ENCODE measurements around the gene EXT2. TPM values are rescaled to one million over a fixed set of nuclear protein-coding genes. Genes with fewer than 3 reads are reported as not detected.

EXT2 gene
- total RNA-seq, 1 experiment from 2014 or later: 67.3 TPM

DNA sequence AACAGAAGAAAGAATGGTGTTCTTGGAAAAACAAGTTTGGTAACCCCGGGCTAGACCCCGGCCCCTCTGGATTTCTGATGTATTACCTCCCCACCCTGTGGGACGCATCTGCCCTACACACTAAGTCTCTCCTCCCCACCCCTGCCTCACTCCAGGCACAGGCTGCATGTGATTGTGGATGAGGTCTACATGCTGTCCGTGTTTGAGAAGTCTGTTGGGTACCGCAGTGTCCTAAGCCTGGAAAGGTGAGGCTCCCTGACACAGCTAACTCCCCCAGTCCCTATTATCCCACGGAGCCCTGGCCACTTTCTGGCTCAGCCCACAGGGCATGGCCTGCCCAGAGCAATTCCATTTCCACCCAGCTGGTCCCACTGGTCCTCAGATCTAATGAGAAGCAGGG is 16.1 kb upstream of the EXT2 start:
- no TSS peak for BruUV-seq (replicated peaks)
- Mint-ChIP-seq H3K4me3 (ENCODE audit: low read depth, unreplicated experiment) (no peak overlapping the region), H3K9me3 (ENCODE audit: low read depth, unreplicated experiment) (no peaks in the 10 kb centered on the region), H3K27me3 (ENCODE audit: unreplicated experiment) (no peaks in the 10 kb centered on the region), H3K27ac (ENCODE audit: unreplicated experiment) (no peak overlapping the region), H3K4me1 (ENCODE audit: low read depth, unreplicated experiment) (no peaks in the 10 kb centered on the region), H3K36me3 (ENCODE audit: insufficient read depth, unreplicated experiment) (peaks cover 4% of the 10 kb centered on the region)
- DNase-seq: no peak
- intact Hi-C loops (cut with micrococcal nuclease; ENCODE audit: unreplicated experiment): no loop called here
- CTCF ChIA-PET: interaction anchor here (0.8 kb wide), 1 partner anchor 15 kb away, joined by 4 read pairs; no protein-coding TSS in a partner anchor
- TF ChIP-seq, protein P1, sequence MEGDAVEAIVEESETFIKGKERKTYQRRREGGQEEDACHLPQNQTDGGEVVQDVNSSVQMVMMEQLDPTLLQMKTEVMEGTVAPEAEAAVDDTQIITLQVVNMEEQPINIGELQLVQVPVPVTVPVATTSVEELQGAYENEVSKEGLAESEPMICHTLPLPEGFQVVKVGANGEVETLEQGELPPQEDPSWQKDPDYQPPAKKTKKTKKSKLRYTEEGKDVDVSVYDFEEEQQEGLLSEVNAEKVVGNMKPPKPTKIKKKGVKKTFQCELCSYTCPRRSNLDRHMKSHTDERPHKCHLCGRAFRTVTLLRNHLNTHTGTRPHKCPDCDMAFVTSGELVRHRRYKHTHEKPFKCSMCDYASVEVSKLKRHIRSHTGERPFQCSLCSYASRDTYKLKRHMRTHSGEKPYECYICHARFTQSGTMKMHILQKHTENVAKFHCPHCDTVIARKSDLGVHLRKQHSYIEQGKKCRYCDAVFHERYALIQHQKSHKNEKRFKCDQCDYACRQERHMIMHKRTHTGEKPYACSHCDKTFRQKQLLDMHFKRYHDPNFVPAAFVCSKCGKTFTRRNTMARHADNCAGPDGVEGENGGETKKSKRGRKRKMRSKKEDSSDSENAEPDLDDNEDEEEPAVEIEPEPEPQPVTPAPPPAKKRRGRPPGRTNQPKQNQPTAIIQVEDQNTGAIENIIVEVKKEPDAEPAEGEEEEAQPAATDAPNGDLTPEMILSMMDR (IDR thresholded peaks at IDR 0.05; ENCODE audit: unreplicated experiment): no peak

DNA sequence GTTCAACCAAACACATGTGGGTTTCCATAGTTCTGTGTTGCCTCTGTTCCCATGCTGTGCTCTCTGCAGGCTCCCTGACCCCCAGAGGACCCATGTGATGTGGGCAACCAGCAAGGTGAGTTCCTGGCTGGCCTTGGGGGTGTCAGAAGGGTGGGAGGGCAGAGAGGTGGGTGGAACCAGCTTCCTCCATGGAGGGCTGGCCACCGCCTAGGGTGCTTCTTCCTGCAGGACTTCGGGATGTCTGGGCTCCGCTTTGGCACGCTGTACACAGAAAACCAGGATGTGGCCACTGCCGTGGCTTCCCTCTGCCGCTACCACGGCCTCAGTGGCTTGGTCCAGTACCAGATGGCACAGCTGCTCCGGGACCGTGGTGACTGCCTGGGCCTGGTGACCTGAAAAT is 14.5 kb upstream of the EXT2 start:
- H3K27ac Mint-ChIP-seq (ENCODE audit: unreplicated experiment): no peak overlapping the region
- intact Hi-C loops (cut with micrococcal nuclease; ENCODE audit: unreplicated experiment): no loop called here
- TF ChIP-seq, protein P1 (IDR thresholded peaks at IDR 0.05; ENCODE audit: unreplicated experiment): no peak
- H3K4me3 Mint-ChIP-seq (ENCODE audit: low read depth, unreplicated experiment): no peak overlapping the region
- no peaks in the 10 kb centered on the region for H3K4me1 Mint-ChIP-seq (ENCODE audit: low read depth, unreplicated experiment)
- H3K9me3 Mint-ChIP-seq (ENCODE audit: low read depth, unreplicated experiment): peaks cover 4% of the 10 kb centered on the region
- no TSS peak for BruUV-seq (replicated peaks)
- no peak for DNase-seq
- CTCF ChIA-PET: no interaction called here
- peaks cover 4% of the 10 kb centered on the region for H3K36me3 Mint-ChIP-seq (ENCODE audit: insufficient read depth, unreplicated experiment)
- H3K27me3 Mint-ChIP-seq (ENCODE audit: unreplicated experiment): no peaks in the 10 kb centered on the region

DNA sequence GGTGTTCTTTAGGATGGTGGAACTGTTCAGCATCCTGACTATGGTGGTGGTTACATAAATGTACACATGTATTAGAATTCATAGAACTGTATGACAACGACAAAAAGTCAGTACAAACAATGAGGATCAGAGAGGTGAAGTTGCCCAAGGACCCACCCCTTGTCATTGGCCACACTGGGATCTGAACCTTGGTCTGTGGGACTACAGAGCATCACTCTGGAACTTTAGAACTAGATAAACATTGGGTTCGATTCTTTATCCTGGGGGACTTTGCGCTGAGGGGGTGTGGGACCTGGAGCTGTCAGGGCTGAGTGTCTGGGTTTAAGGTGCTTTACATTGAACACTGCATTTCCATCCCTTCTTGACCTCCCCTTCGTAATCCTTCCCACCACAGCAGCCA is 12.8 kb upstream of the EXT2 start:
- no TSS peak for BruUV-seq (replicated peaks)
- H3K27ac Mint-ChIP-seq (ENCODE audit: unreplicated experiment): no peak overlapping the region
- CTCF ChIA-PET: interaction anchor here (0.5 kb wide), 1 partner anchor 643 kb away, joined by 4 read pairs; no protein-coding TSS in a partner anchor
- H3K4me1 Mint-ChIP-seq (ENCODE audit: low read depth, unreplicated experiment): no peaks in the 10 kb centered on the region
- H3K36me3 Mint-ChIP-seq (ENCODE audit: insufficient read depth, unreplicated experiment): peaks cover 4% of the 10 kb centered on the region
- peaks cover 4% of the 10 kb centered on the region for H3K9me3 Mint-ChIP-seq (ENCODE audit: low read depth, unreplicated experiment)
- intact Hi-C loops (cut with micrococcal nuclease; ENCODE audit: unreplicated experiment): no loop called here
- TF ChIP-seq, protein P1 (IDR thresholded peaks at IDR 0.05; ENCODE audit: unreplicated experiment): no peak
- no peak for DNase-seq
- no peaks in the 10 kb centered on the region for H3K27me3 Mint-ChIP-seq (ENCODE audit: unreplicated experiment)
- no peak overlapping the region for H3K4me3 Mint-ChIP-seq (ENCODE audit: low read depth, unreplicated experiment)

DNA sequence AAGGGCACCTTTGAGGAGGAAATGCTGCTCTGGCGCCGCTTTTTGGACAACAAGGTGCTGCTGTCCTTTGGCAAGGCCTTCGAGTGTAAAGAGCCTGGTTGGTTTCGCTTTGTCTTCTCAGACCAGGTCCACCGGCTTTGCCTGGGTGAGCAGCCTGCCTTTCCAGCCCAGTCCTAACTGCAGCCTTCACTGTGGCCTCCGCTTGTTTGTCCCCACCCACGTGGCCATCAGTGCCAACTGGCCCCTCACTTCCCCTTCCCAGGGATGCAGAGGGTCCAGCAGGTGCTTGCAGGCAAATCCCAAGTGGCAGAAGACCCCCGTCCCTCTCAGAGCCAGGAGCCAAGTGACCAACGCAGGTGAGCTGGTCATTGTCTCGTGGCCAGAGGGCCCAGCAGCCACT is 12.0 kb upstream of the EXT2 start:
- intact Hi-C loops (cut with micrococcal nuclease; ENCODE audit: unreplicated experiment): no loop called here
- no peak overlapping the region for H3K27ac Mint-ChIP-seq (ENCODE audit: unreplicated experiment)
- no peak overlapping the region for H3K4me3 Mint-ChIP-seq (ENCODE audit: low read depth, unreplicated experiment)
- no peaks in the 10 kb centered on the region for H3K27me3 Mint-ChIP-seq (ENCODE audit: unreplicated experiment)
- H3K36me3 Mint-ChIP-seq (ENCODE audit: insufficient read depth, unreplicated experiment): peaks cover 4% of the 10 kb centered on the region
- no peaks in the 10 kb centered on the region for H3K4me1 Mint-ChIP-seq (ENCODE audit: low read depth, unreplicated experiment)
- no peak for DNase-seq
- CTCF ChIA-PET: no interaction called here
- no TSS peak for BruUV-seq (replicated peaks)
- TF ChIP-seq, protein P1 (IDR thresholded peaks at IDR 0.05; ENCODE audit: unreplicated experiment): no peak
- peaks cover 4% of the 10 kb centered on the region for H3K9me3 Mint-ChIP-seq (ENCODE audit: low read depth, unreplicated experiment)
